ENCODE measurements around the gene KANSL1.
"Not testable (repeated sequence)": the region's sequence is repeated elsewhere in the genome, so short reads cannot be mapped to it uniquely, and the experiment has no call there.

KANSL1 gene

DNA sequence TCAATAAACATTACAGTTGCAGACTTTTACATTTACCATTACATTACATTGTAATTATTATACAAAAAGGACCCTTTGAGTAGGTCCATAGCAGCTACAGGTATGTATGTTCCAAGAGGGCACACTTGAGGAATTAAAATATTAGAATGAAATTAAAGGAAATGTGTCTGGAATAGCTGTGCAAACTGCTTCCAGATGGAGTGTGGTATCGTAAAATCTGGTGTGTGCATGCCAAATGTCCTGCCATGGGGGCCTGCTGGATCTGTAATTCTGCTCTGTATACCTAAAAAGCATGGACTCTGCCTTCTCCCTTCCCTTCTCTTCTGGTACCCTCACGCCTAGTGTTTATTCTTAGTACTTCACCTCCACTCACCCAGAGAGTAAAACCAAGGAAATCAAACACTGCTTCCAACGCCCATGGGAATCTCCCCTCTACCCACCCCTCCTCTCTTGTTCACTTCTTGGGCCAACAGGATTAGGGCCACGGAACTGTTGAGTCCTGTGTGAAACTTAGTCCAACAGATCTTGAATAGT, 155.4 kb downstream of the KANSL1 start:
- no peak for DNase-seq

DNA sequence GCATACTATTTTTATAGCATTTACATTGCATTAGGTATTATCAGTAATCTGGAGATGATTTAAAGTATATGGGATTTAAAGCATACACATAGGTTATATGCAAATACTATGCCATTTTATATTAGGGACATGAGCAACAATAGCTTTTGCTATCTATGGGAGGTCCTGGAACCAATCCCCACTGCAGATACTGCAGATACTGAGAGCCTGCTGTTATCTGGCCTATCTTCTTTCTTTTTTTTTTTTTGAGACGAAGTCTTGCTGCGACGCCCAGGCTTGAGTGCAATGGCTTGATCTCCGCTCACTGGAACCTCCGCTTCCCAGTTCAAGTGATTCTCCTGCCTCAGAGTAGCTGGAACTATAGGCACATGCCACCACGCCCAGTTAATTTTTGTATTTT, 156.7 kb downstream of the KANSL1 start:
- DNase-seq: no peak

DNA sequence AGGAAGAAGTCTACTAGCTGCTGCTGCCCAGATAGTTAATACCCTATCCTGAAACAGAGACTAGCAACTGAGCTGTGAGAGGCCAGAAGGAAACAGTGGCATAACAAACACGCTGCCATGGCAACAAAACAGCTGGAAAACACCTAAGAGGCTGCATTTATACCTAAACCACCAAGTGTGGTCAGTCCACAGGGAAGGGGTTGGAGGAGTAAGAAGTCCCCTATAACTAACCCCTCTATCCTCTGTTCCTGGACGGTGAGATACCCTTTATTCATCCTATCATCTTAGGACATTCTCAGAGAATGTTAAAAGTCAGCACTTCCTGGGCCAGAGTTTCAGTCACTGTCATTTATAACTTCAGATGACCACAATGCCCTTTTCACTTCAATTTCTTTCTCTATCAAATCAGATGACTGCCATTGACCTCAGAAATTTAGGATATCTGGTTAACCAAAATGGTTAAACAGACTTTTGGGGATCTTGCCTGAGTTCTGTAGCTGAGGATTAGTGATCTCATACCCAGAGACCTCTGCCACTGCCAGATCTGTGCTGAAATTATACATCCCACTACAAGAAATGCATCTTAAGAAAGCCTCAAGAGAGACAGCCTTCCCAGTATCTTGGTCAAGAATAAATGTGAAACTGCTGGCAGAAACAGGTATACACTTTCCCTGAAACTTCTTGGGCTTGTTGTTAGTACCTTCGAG, 158.0 kb downstream of the KANSL1 start:
- no peak for DNase-seq

DNA sequence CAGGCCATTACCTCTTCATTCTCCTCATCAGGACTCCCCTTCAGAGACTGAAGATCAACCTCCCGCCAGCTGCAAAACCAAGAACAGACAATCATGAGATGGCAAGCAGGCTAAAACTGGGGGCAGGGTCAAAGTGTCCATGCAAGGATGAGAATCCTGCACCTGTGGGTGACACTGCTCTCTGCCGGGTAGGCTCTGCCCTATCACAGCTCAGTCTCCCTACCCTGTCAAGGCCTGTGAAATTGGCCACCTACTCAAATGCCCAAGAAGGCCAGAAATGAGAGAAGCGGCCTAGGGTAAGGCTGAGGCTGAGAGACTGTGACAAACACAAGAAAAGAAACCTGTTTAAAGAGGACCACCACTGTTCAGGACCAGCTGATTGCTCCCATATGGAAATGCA, 159.8 kb downstream of the KANSL1 start:
- DNase-seq: no peak

GRCh38 chr17:46032909-46033308, 160.3 kb downstream of the KANSL1 start:
- no peak for DNase-seq

DNA sequence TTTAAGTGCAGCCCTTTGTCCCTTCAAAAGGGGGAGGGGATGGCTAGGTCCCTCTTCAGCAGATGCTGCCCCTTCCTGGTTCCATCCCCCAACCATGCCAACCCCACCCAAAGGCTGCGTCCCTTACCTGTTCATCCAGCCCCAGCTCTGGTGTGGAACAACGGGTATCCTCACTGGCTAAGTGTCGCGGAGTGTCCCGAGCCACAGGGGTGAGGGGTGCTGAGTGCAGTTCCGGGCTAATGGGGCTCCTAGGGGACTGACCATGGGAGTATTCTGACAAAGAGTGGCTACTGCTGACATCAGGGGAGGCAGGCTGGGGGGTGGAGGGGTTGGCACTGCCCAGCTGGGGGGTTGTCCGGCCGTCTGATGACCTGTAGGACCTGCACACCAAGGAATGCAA, 161.3 kb downstream of the KANSL1 start:
- DNase-seq: no peak

GRCh38 chr17:46031440-46031839, 161.8 kb downstream of the KANSL1 start:
- no peak for DNase-seq

- no peak for DNase-seq
Observed at GRCh38 chr17:46030752-46031151, 162.5 kb downstream of the KANSL1 start.

GRCh38 chr17:46029627-46030026, 163.6 kb downstream of the KANSL1 start:
- DNase-seq: no peak

- no peak for DNase-seq
Observed at GRCh38 chr17:46028981-46029565, 164.2 kb downstream of the KANSL1 start.

DNA sequence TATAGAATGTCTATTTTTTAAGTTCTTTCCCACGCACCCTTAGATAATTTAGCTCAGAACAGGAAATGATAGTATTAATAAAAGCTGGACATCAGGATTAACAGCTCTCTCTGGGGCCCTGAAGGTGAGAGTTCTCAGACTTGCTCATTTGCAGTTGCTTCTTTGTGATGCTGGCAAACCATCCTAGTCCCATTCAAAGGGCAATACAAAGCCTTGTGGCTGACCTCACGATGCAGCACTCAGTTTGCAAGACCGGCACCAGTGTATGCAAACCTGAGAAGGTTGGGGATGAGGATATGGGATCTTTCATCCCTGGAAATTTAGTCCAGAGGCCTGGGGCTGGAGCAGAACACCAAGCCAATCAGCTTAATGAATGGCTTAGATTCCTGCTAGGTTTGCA, 164.9 kb downstream of the KANSL1 start:
- DNase-seq: no peak

GRCh38 chr17:46027976-46028325, 165.3 kb downstream of the KANSL1 start:
- DNase-seq: no peak

DNA sequence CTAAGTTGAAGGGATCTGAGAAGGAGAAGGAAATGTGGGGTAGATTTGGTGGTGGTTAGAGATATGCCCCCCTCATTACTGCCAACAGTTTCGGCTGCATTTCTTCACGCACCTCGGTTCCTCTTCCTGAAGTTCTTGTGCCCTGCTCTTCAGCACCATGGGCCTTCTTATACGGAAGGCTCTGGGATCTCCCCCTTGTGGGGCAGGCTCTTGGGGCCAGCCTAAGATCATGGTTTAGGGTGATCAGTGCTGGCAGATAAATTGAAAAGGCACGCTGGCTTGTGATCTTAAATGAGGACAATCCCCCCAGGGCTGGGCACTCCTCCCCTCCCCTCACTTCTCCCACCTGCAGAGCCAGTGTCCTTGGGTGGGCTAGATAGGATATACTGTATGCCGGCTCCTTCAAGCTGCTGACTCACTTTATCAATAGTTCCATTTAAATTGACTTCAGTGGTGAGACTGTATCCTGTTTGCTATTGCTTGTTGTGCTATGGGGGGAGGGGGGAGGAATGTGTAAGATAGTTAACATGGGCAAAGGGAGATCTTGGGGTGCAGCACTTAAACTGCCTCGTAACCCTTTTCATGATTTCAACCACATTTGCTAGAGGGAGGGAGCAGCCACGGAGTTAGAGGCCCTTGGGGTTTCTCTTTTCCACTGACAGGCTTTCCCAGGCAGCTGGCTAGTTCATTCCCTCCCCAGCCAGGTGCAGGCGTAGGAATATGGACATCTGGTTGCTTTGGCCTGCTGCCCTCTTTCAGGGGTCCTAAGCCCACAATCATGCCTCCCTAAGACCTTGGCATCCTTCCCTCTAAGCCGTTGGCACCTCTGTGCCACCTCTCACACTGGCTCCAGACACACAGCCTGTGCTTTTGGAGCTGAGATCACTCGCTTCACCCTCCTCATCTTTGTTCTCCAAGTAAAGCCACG, 165.9 kb downstream of the KANSL1 start:
- no peak for DNase-seq

- no peak for DNase-seq
Observed at GRCh38 chr17:46026166-46027047, 166.8 kb downstream of the KANSL1 start.

DNA sequence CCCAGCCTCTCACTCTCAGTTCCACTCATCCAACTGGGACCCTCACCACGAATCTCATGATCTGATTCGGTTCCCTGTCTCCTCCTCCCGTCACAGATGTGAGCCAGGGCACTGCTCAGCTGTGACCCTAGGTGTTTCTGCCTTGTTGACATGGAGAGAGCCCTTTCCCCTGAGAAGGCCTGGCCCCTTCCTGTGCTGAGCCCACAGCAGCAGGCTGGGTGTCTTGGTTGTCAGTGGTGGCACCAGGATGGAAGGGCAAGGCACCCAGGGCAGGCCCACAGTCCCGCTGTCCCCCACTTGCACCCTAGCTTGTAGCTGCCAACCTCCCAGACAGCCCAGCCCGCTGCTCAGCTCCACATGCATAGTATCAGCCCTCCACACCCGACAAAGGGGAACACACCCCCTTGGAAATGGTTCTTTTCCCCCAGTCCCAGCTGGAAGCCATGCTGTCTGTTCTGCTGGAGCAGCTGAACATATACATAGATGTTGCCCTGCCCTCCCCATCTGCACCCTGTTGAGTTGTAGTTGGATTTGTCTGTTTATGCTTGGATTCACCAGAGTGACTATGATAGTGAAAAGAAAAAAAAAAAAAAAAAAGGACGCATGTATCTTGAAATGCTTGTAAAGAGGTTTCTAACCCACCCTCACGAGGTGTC, 167.6 kb downstream of the KANSL1 start:
- no peak for DNase-seq

DNA sequence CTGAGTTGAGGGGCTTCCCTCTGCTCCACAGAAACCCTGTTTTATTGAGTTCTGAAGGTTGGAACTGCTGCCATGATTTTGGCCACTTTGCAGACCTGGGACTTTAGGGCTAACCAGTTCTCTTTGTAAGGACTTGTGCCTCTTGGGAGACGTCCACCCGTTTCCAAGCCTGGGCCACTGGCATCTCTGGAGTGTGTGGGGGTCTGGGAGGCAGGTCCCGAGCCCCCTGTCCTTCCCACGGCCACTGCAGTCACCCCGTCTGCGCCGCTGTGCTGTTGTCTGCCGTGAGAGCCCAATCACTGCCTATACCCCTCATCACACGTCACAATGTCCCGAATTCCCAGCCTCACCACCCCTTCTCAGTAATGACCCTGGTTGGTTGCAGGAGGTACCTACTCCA, 168.2 kb downstream of the KANSL1 start:
- DNase-seq: no peak

GRCh38 chr17:46024590-46024989, 168.6 kb downstream of the KANSL1 start:
- no peak for DNase-seq

DNA sequence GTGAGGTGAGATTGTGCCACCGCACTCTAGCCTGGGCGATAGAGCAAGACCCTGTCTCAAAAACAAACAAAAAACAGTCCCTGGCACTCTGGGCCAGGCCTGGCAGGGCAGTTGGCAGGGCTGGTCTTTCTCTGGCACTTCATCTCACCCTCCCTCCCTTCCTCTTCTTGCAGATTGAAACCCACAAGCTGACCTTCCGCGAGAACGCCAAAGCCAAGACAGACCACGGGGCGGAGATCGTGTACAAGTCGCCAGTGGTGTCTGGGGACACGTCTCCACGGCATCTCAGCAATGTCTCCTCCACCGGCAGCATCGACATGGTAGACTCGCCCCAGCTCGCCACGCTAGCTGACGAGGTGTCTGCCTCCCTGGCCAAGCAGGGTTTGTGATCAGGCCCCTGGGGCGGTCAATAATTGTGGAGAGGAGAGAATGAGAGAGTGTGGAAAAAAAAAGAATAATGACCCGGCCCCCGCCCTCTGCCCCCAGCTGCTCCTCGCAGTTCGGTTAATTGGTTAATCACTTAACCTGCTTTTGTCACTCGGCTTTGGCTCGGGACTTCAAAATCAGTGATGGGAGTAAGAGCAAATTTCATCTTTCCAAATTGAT, 169.3 kb downstream of the KANSL1 start:
- no peak for DNase-seq

DNA sequence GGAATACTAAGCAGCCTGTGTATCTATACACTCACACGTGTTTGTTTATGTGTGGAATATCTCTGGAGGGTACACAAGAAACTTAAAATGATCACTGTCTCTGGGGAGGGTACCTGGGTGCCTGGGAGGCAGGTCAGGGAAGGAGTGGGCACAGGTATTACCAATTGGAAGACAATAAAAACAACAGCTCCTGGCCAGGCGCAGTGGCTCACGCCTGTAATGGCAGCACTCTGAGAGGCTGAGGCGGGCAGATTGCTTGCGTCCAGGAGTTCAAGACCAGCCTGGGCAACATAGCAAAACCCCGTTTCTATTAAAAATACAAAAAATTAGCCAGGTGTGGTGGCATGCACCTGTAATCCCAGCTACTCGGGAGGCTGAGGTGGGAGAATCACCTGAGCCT, 169.9 kb downstream of the KANSL1 start:
- DNase-seq: not testable (repeated sequence)

- no peak for DNase-seq
Observed at GRCh38 chr17:46020998-46021397, 172.2 kb downstream of the KANSL1 start.

DNA sequence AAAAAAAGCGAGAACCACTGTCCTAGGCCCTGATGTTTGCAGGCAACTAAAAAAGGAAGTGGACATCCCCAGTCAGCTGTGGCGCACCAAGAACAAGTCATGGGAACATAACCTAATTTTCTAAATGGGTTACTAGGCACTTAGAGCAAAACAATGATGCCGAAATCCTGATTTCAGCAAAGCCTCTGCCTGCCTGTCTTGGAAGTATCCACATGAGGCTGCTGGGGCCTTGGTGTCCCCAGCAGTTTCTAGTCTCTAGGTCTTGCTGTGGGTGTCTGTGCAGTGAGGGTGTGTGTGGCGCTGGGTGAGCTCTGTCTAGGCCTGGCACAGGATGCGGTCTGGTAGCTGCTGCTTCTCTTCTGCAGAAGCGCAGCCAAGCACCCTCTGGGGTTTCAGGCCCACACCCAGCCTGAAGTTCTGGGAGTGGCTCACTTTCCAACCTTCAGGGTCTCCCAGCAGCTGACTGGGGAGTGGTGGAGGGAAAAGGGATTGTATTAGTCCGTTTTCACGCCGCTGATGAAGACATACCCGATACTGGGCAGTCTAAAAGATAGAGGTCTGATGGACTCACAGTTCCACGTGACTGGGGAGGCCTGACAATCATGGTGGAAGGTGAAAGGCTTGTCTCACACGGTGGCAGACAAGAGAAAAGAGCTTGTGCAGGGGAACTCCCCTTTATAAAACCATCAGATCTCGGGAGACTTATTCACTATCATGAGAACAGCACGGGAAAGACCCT, 173.0 kb downstream of the KANSL1 start:
- no peak for DNase-seq
